Gastroesophageal sphincter (tissue), 4 donors: Measurements from ENCODE around the gene CENPF. TPM values are rescaled to one million over a fixed set of nuclear protein-coding genes. Genes with fewer than 3 reads are reported as not detected.

Experiments
- ATAC-seq: fragments of 150-250 bp; one replicate; pipeline ENCODE4 v1.9.1; 2016; ENCODE audit warnings: mild to moderate bottlenecking, moderate library complexity
- H3K27ac ChIP-seq, 4 donors: fragments of 200-600 bp; sonication (generic) in 3 of 4; 1 replicate in 3 of 4; 2 replicates in 1 of 4; pipeline ENCODE4 v1.5.1; 2016 to 2019
- H3K27me3 ChIP-seq: fragments of 200-600 bp; sonication (generic); one replicate; pipeline ENCODE4 v1.5.1; 2019
- H3K36me3 ChIP-seq, 2 donors: fragments of 200-600 bp; sonication (generic); one replicate each; pipeline ENCODE4 v1.5.1; 2019; ENCODE audit warnings: control low read depth in 1 of 2
- H3K4me1 ChIP-seq, 3 donors: fragments of 200-600 bp; sonication (generic); 1 replicate in 2 of 3; 2 replicates in 1 of 3; pipeline ENCODE4 v1.5.1; 2016 to 2019; ENCODE audit warnings: control low read depth in 2 of 3
- H3K4me3 ChIP-seq, 2 donors: fragments of 200-600 bp; sonication (generic); one replicate each; pipeline ENCODE4 v1.5.1; 2019; ENCODE audit warnings: mild to moderate bottlenecking in 1 of 2, moderate library complexity in 1 of 2
- H3K9me3 ChIP-seq, 3 donors: fragments of 200-600 bp; sonication (generic); one replicate each; pipeline ENCODE4 v1.5.1; 2017 to 2019; ENCODE audit warnings: control low read depth in 2 of 3
- CTCF ChIP-seq, 4 experiments: fragments of 200-600 bp in 2 of 4; fragments of 450-650 bp in 2 of 4; sonication (generic) in 1 of 4; IDR thresholded peaks; one replicate each; pipeline ENCODE4 v1.5.1; 2017 to 2019; ENCODE audit warnings: antibody characterized with exemption in 4 of 4, mild to moderate bottlenecking in 2 of 4, moderate library complexity in 2 of 4
- EP300 ChIP-seq: sonication (generic); formaldehyde crosslinking; IDR thresholded peaks from one replicate; pipeline ENCODE4 v1.6.1; 2017; ENCODE audit warnings: antibody characterized with exemption, mild to moderate bottlenecking
- POLR2A ChIP-seq, 2 donors: fragments of 450-650 bp; IDR thresholded peaks; one replicate each; pipeline ENCODE4 v1.6.1; 2017; ENCODE audit warnings: antibody characterized with exemption in 2 of 2, mild to moderate bottlenecking in 2 of 2, moderate library complexity in 1 of 2
- POLR2AphosphoS5 ChIP-seq: sonication (generic); formaldehyde crosslinking; IDR thresholded peaks from one replicate; pipeline ENCODE4 v1.6.1; 2017; ENCODE audit warnings: antibody characterized with exemption
- WGBS, 2 donors: methylation state at CpG; one replicate each; pipeline ENCODE4 v1.1.5; 2018; ENCODE audit warnings: low coverage in 1 of 2; 5-methylcytosine and 5-hydroxymethylcytosine counted together
- total RNA-seq, 4 donors: library from RNA; depleted of rRNA; stranded (reverse); fragments of >200 nt; gene quantifications; one replicate each; pipeline ENCODE4 v1.1.0, GENCODE V29; 2016

Gene CENPF
- total RNA-seq, 4 donors from 2014 or later: 0.31 to 18.4 (median 0.66) TPM

GRCh38 chr1:214686497-214686896 lies 83.5 kb downstream of the CENPF start:
- ATAC-seq: no peak
- TF ChIP-seq POLR2A (IDR thresholded peaks at IDR 0.05) (no peak), POLR2AphosphoS5 (no peak), CTCF (IDR thresholded peaks at IDR 0.05) (no peak), EP300 (no peak)
- H3K9me3 ChIP-seq: no peaks in the 10 kb centered on the region
- peaks cover 7% of the 10 kb centered on the region for H3K27me3 ChIP-seq
- 81 to 83% methylated on average over 4 to 5 of the region's 5 CpGs for WGBS, 2 donors
- H3K27ac ChIP-seq: no peak overlapping the region
- no peak overlapping the region for H3K4me3 ChIP-seq
- H3K36me3 ChIP-seq: no peaks in the 10 kb centered on the region
- no peaks in the 10 kb centered on the region for H3K4me1 ChIP-seq

- peaks cover 7% of the 10 kb centered on the region for H3K27me3 ChIP-seq
- TF ChIP-seq POLR2AphosphoS5 (no peak), POLR2A (IDR thresholded peaks at IDR 0.05) (no peak), EP300 (no peak), CTCF (IDR thresholded peaks at IDR 0.05) (no peak)
- no peaks in the 10 kb centered on the region for H3K36me3 ChIP-seq
- no peaks in the 10 kb centered on the region for H3K4me1 ChIP-seq
- ATAC-seq: no peak
- 42 to 82% methylated on average over 2 to 3 of the region's 3 CpGs for whole genome bisulfite sequencing, 2 donors
- H3K9me3 ChIP-seq: no peaks in the 10 kb centered on the region
- H3K4me3 ChIP-seq: no peak overlapping the region
- H3K27ac ChIP-seq: no peak overlapping the region
Observed at GRCh38 chr1:214688891-214689290, 85.9 kb downstream of the CENPF start.

GRCh38 chr1:214694769-214695168 lies 91.8 kb downstream of the CENPF start:
- no peak for ATAC-seq
- H3K4me3 ChIP-seq: no peak overlapping the region

GRCh38 chr1:214698559-214698958 lies 95.6 kb downstream of the CENPF start:
- WGBS, 2 donors: 56 to 71% methylated on average over 1 of the region's 1 CpG
- Histone ChIP-seq H3K4me3 (no peak overlapping the region), H3K9me3 (peaks cover 0 to 4% (median 0%) of the 10 kb centered on the region in 3 donors), H3K4me1 (no peaks in the 10 kb centered on the region), H3K27ac (no peak overlapping the region), H3K27me3 (no peaks in the 10 kb centered on the region), H3K36me3 (no peaks in the 10 kb centered on the region)
- TF ChIP-seq POLR2A (IDR thresholded peaks at IDR 0.05) (no peak), EP300 (no peak), CTCF (IDR thresholded peaks at IDR 0.05) (no peak), POLR2AphosphoS5 (no peak)
- no peak for ATAC-seq

More at GRCh38 chr1:214694769-214695168, 91.8 kb downstream of the CENPF start:
- WGBS, 2 donors: 70 to 72% methylated on average over 4 of the region's 4 CpGs
- TF ChIP-seq POLR2AphosphoS5 (no peak), EP300 (no peak), POLR2A (IDR thresholded peaks at IDR 0.05) (no peak), CTCF (IDR thresholded peaks at IDR 0.05) (no peak)
- Histone ChIP-seq H3K27ac (no peak overlapping the region), H3K4me1 (no peaks in the 10 kb centered on the region), H3K27me3 (no peaks in the 10 kb centered on the region), H3K9me3 (no peaks in the 10 kb centered on the region), H3K36me3 (no peaks in the 10 kb centered on the region)

GRCh38 chr1:214700437-214700836 lies 97.4 kb downstream of the CENPF start:
- Histone ChIP-seq H3K36me3 (no peaks in the 10 kb centered on the region), H3K4me3 (no peak overlapping the region), H3K27ac (no peak overlapping the region), H3K4me1 (no peaks in the 10 kb centered on the region), H3K27me3 (no peaks in the 10 kb centered on the region), H3K9me3 (peaks cover 0 to 15% (median 0%) of the 10 kb centered on the region in 3 donors)
- no peak for ATAC-seq
- 23 to 27% methylated on average over 3 to 4 of the region's 4 CpGs for WGBS, 2 donors
- TF ChIP-seq POLR2AphosphoS5 (no peak), EP300 (no peak), CTCF (IDR thresholded peaks at IDR 0.05) (no peak), POLR2A (IDR thresholded peaks at IDR 0.05) (no peak)
